Neural cell (in vitro differentiated cells): ENCODE results near the gene ITIH4. TPM values are rescaled to one million over a fixed set of nuclear protein-coding genes. Genes with fewer than 3 reads are reported as not detected.

ENCODE experiments used
- H2AFZ ChIP-seq: fragments of 200-600, 300-800 bp; sonication (generic), shearing (Covaris generic); 2 replicates; pipeline ENCODE4 v1.6.0; 2014; ENCODE audit warnings: low read depth, mild to moderate bottlenecking, antibody characterized with exemption, low read length, moderate library complexity
- H3F3A ChIP-seq: fragments of 200-600 bp; shearing (Covaris generic); 2 replicates; pipeline ENCODE4 v1.6.1; 2016; ENCODE audit warnings: mild to moderate bottlenecking, moderate library complexity, mixed read lengths, antibody characterized with exemption, low read length; ENCODE audit not compliant: insufficient read depth, poor library complexity, severe bottlenecking
- H3K27ac ChIP-seq: fragments of 200-600, 300-800 bp; sonication (generic), shearing (Covaris generic); 2 replicates; pipeline ENCODE4 v1.5.1; 2014; ENCODE audit warnings: mild to moderate bottlenecking, low read length, moderate library complexity
- H3K27me3 ChIP-seq: fragments of 300-800, 200-600 bp; sonication (generic), shearing (Covaris generic); 2 replicates; pipeline ENCODE4 v1.6.0; 2014; ENCODE audit warnings: mild to moderate bottlenecking, low read depth, low read length, moderate library complexity; ENCODE audit not compliant: insufficient read depth
- H3K36me3 ChIP-seq: fragments of 300-800, 200-600 bp; sonication (generic), shearing (Covaris generic); 2 replicates; pipeline ENCODE4 v1.5.1; 2014; ENCODE audit warnings: mild to moderate bottlenecking, antibody characterized with exemption, low read length, moderate library complexity; ENCODE audit not compliant: insufficient read depth
- H3K4me2 ChIP-seq: fragments of 300-800, 200-600 bp; sonication (generic), shearing (Covaris generic); 2 replicates; pipeline ENCODE4 v1.6.0; 2014; ENCODE audit warnings: mild to moderate bottlenecking, low read length
- H3K4me3 ChIP-seq: fragments of 300-800, 200-600 bp; sonication (generic), shearing (Covaris generic); 2 replicates; pipeline ENCODE4 v1.5.1; 2014; ENCODE audit warnings: mild to moderate bottlenecking, low read length, moderate library complexity
- H3K79me2 ChIP-seq: fragments of 200-600 bp; shearing (Covaris generic); replicated peaks from 2 replicates; pipeline ENCODE4 v1.6.0; 2014; ENCODE audit warnings: mild to moderate bottlenecking, low read length, moderate library complexity; ENCODE audit not compliant: insufficient read depth
- H3K9ac ChIP-seq: fragments of 300-800, 200-600 bp; sonication (generic), shearing (Covaris generic); 2 replicates; pipeline ENCODE4 v1.6.1; 2016; ENCODE audit warnings: mild to moderate bottlenecking, low read length, mixed read lengths
- H3K9me2 ChIP-seq: fragments of 200-600 bp; shearing (Covaris generic); 2 replicates; pipeline ENCODE4 v1.6.1; 2016; ENCODE audit warnings: mild to moderate bottlenecking, low read length, mixed read lengths; ENCODE audit not compliant: insufficient read depth
- H3K9me3 ChIP-seq: fragments of 200-600, 300-800 bp; sonication (generic), shearing (Covaris generic); 2 replicates; pipeline ENCODE4 v1.6.1; 2016; ENCODE audit warnings: mild to moderate bottlenecking, mixed run types, low read length, moderate library complexity, mixed read lengths
- H4K20me1 ChIP-seq: fragments of 200-600 bp; shearing (Covaris generic); 2 replicates; pipeline ENCODE4 v1.6.1; 2016; ENCODE audit warnings: mild to moderate bottlenecking, mixed run types; ENCODE audit not compliant: insufficient read depth
- CTCF ChIP-seq: fragments of 450-650 bp; IDR thresholded peaks from 2 replicates; pipeline ENCODE4 v1.5.1; 2014; ENCODE audit warnings: antibody characterized with exemption, mild to moderate bottlenecking, moderate library complexity; ENCODE audit not compliant: poor library complexity, severe bottlenecking
- EP300 ChIP-seq: fragments of 450-650 bp; conservative IDR thresholded peaks from 2 replicates; pipeline ENCODE4 v1.6.1; 2014; ENCODE audit warnings: antibody characterized with exemption, mild to moderate bottlenecking, moderate library complexity; ENCODE audit not compliant: poor library complexity, severe bottlenecking
- EZH2 ChIP-seq: fragments of 200-600, 300-800 bp; shearing (Covaris generic), sonication (generic); IDR thresholded peaks from 2 replicates; pipeline ENCODE4 v1.6.1; 2014; ENCODE audit warnings: antibody characterized with exemption, low read length, borderline replicate concordance, mild to moderate bottlenecking; ENCODE audit not compliant: insufficient read depth, poor library complexity, severe bottlenecking
- MXI1 ChIP-seq: fragments of 450-650 bp; conservative IDR thresholded peaks from 2 replicates; pipeline ENCODE4 v1.6.1; 2014; ENCODE audit warnings: antibody characterized with exemption, mild to moderate bottlenecking; ENCODE audit not compliant: poor library complexity, severe bottlenecking
- POLR2AphosphoS5 ChIP-seq: IDR thresholded peaks from 2 replicates; pipeline ENCODE4 v1.6.1; 2012
- RAD21 ChIP-seq: fragments of 450-650 bp; conservative IDR thresholded peaks from 2 replicates; pipeline ENCODE4 v1.6.1; 2014; ENCODE audit warnings: antibody characterized with exemption, mild to moderate bottlenecking, moderate library complexity
- SMC3 ChIP-seq: fragments of 450-650 bp; conservative IDR thresholded peaks from 2 replicates; pipeline ENCODE4 v1.6.1; 2014; ENCODE audit warnings: antibody characterized with exemption, mild to moderate bottlenecking, moderate library complexity; ENCODE audit not compliant: poor library complexity
- TAF1 ChIP-seq: IDR thresholded peaks from 2 replicates; pipeline ENCODE4 v1.6.1; 2012; ENCODE audit warnings: low read depth
- polyA plus RNA-seq: library from polyadenylated mRNA; depleted of rRNA; stranded (reverse); fragments of >200 nt; gene quantifications from 2 replicates; pipeline ENCODE4 v1.2.3, GENCODE V29; 2014
- TF ChIP-seq, protein P1 (sequence below): IDR thresholded peaks from 2 replicates; pipeline ENCODE4 v1.6.1; 2012; ENCODE audit warnings: borderline replicate concordance

ITIH4 gene
- polyA plus RNA-seq, 1 donor from 2014 or later, result 16.3 TPM

GRCh38 chr3:52782412-52783210 is 47.9 kb downstream of the ITIH4 start:
- Histone ChIP-seq H3K9ac (no peak overlapping the region), H3K4me2 (no peak overlapping the region), H3K9me3 (no peaks in the 10 kb centered on the region), H3F3A (no peaks in the 10 kb centered on the region), H3K36me3 (no peaks in the 10 kb centered on the region), H3K79me2 (no peaks in the 10 kb centered on the region), H4K20me1 (no peaks in the 10 kb centered on the region), H2AFZ (no peak overlapping the region), H3K9me2 (no peaks in the 10 kb centered on the region), H3K27ac (no peak overlapping the region), H3K27me3 (no peaks in the 10 kb centered on the region), H3K4me3 (no peak overlapping the region)
- TF ChIP-seq EZH2, result no peak
- TF ChIP-seq POLR2AphosphoS5, result no peak
- no peak for TF ChIP-seq CTCF
- TF ChIP-seq, protein P1, sequence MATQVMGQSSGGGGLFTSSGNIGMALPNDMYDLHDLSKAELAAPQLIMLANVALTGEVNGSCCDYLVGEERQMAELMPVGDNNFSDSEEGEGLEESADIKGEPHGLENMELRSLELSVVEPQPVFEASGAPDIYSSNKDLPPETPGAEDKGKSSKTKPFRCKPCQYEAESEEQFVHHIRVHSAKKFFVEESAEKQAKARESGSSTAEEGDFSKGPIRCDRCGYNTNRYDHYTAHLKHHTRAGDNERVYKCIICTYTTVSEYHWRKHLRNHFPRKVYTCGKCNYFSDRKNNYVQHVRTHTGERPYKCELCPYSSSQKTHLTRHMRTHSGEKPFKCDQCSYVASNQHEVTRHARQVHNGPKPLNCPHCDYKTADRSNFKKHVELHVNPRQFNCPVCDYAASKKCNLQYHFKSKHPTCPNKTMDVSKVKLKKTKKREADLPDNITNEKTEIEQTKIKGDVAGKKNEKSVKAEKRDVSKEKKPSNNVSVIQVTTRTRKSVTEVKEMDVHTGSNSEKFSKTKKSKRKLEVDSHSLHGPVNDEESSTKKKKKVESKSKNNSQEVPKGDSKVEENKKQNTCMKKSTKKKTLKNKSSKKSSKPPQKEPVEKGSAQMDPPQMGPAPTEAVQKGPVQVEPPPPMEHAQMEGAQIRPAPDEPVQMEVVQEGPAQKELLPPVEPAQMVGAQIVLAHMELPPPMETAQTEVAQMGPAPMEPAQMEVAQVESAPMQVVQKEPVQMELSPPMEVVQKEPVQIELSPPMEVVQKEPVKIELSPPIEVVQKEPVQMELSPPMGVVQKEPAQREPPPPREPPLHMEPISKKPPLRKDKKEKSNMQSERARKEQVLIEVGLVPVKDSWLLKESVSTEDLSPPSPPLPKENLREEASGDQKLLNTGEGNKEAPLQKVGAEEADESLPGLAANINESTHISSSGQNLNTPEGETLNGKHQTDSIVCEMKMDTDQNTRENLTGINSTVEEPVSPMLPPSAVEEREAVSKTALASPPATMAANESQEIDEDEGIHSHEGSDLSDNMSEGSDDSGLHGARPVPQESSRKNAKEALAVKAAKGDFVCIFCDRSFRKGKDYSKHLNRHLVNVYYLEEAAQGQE, result no peak
- TF ChIP-seq MXI1, result no peak
- no peak for TF ChIP-seq TAF1
- TF ChIP-seq SMC3, result no peak
- TF ChIP-seq EP300, result no peak

DNA sequence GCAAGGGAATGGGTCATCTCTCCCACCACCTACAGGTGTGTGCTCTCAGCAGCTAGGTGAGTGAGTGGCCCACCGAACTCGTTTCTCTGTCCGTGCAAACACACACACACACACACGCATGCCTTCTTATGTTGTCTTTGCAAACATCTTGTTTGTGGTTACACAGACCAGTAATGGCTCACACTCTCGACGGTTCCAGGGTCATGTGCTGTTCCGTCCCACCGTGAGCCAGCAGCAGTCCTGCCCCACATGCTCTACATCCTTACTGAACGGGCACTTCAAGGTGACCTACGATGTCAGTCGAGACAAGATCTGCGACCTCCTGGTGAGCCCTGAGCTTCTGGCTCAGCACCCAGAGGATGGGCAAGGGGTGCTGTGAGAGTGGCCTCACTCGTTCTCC is 48.7 kb downstream of the ITIH4 start:
- Histone ChIP-seq H4K20me1 (no peaks in the 10 kb centered on the region), H2AFZ (no peak overlapping the region), H3K9me3 (no peaks in the 10 kb centered on the region), H3K79me2 (no peaks in the 10 kb centered on the region), H3K4me2 (no peak overlapping the region), H3K4me3 (no peak overlapping the region), H3K27me3 (no peaks in the 10 kb centered on the region), H3K9me2 (no peaks in the 10 kb centered on the region), H3F3A (no peaks in the 10 kb centered on the region), H3K27ac (no peak overlapping the region), H3K9ac (no peak overlapping the region), H3K36me3 (no peaks in the 10 kb centered on the region)
- TF ChIP-seq SMC3 (no peak), RAD21 (no peak), CTCF (no peak), MXI1 (no peak)
